Endothelial cell of umbilical vein (primary cell): Measurements from ENCODE around the gene MED27. TPM values are rescaled to one million over a fixed set of nuclear protein-coding genes. Genes with fewer than 3 reads are reported as not detected.

Source experiments
- BruUV-seq: library from RNA; stranded (reverse); fragments of 400-500 nt; replicated peaks from 2 replicates; lab custom pipeline; 2021; lab: Mats Ljungman, UMichigan
- CTCF ChIA-PET: fragments of 300-600, 350-600 bp; sonication (Branson Sonifier 250); formaldehyde crosslinking; loops from one replicate; lab custom pipeline; 2021; ENCODE audit warnings: antibody characterized with exemption, inconsistent platforms; lab: Charles Lee
- POLR2A ChIA-PET: fragments of 300-600, 350-600 bp; sonication (Branson Sonifier 250); formaldehyde crosslinking; loops from one replicate; lab custom pipeline; 2021; ENCODE audit warnings: antibody characterized with exemption, inconsistent platforms; lab: Charles Lee
- DNase-seq: peaks from one replicate; pipeline ENCODE4 v3.0.0-alpha.2; 2011; ENCODE audit warnings: low read depth, low spot score
- FAIRE-seq: peaks from 2 replicates; lab custom pipeline; 2011; peaks lifted over from hg19 to GRCh38; lab: Jason Lieb, UNC
- H2AFZ ChIP-seq: 2 replicates; pipeline ENCODE4 v1.6.0; 2012; ENCODE audit warnings: low read depth, low read length, control low read depth, inconsistent platforms
- H3K27ac ChIP-seq: 2 replicates; pipeline ENCODE4 v1.5.1; 2011; ENCODE audit warnings: low read depth, mild to moderate bottlenecking, control low read depth, low read length, moderate library complexity; ENCODE audit not compliant: insufficient read depth
- H3K27me3 ChIP-seq, 2 experiments: 2 replicates each; pipeline versions ENCODE4 v1.6.0 to v1.6.1; 2011; ENCODE audit warnings: low read length in 2 of 2, mixed read lengths in 1 of 2; ENCODE audit not compliant: control insufficient read depth in 2 of 2, insufficient read depth in 2 of 2
- H3K36me3 ChIP-seq, 2 experiments: 2 replicates in 1 of 2; 3 replicates in 1 of 2; pipeline ENCODE4 v1.5.1; 2011; ENCODE audit warnings: low read length in 2 of 2, mild to moderate bottlenecking in 1 of 2, moderate library complexity in 1 of 2; ENCODE audit not compliant: control insufficient read depth in 2 of 2, insufficient read depth in 2 of 2; ENCODE audit errors: extremely low read depth in 1 of 2
- H3K4me1 ChIP-seq: 3 replicates; pipeline ENCODE4 v1.5.1; 2011; ENCODE audit warnings: mild to moderate bottlenecking, low read length; ENCODE audit not compliant: control insufficient read depth, insufficient read depth; ENCODE audit errors: extremely low read depth
- H3K4me2 ChIP-seq: 2 replicates; pipeline ENCODE4 v1.6.1; 2011; ENCODE audit warnings: low read length, control low read depth, mixed read lengths; ENCODE audit not compliant: insufficient read depth
- H3K4me3 ChIP-seq, 3 experiments: fragments of 200-600 bp in 1 of 3; sonication (generic), shearing (Covaris generic) in 1 of 3; replicated peaks in 1 of 3; 2 replicates each; pipeline ENCODE4 v1.5.1; 2011 to 2016; ENCODE audit warnings: control low read depth in 3 of 3, low read length in 3 of 3, mild to moderate bottlenecking in 2 of 3, inconsistent platforms in 1 of 3, low read depth in 1 of 3, moderate library complexity in 1 of 3; ENCODE audit not compliant: insufficient read depth in 1 of 3
- H3K79me2 ChIP-seq: 2 replicates; pipeline ENCODE4 v1.6.0; 2012; ENCODE audit warnings: low read length, inconsistent platforms; ENCODE audit not compliant: control insufficient read depth, insufficient read depth
- H3K9ac ChIP-seq: replicated peaks from 2 replicates; pipeline ENCODE3; 2011; ENCODE audit warnings: low read length, control low read depth; ENCODE audit not compliant: insufficient read depth; ENCODE audit errors: extremely low read depth
- H3K9me1 ChIP-seq: replicated peaks from 3 replicates; pipeline ENCODE4 v1.6.0; 2011; ENCODE audit warnings: mild to moderate bottlenecking, low read length; ENCODE audit not compliant: control insufficient read depth, insufficient read depth; ENCODE audit errors: extremely low read depth
- H3K9me3 ChIP-seq: replicated peaks from 2 replicates; pipeline ENCODE4 v1.5.1; 2012; ENCODE audit warnings: low read length, inconsistent platforms; ENCODE audit not compliant: control insufficient read depth, insufficient read depth
- H4K20me1 ChIP-seq: replicated peaks from 2 replicates; pipeline ENCODE3; 2011; ENCODE audit warnings: mild to moderate bottlenecking, low read length; ENCODE audit not compliant: control insufficient read depth, insufficient read depth; ENCODE audit errors: extremely low read depth
- GATA2 ChIP-seq: IDR thresholded peaks from 2 replicates; pipeline ENCODE4 v1.7.0; 2011; ENCODE audit warnings: low read depth, mild to moderate bottlenecking, moderate library complexity, mixed read lengths, low read length; ENCODE audit not compliant: insufficient read length, insufficient read depth
- JUN ChIP-seq: IDR thresholded peaks from 2 replicates; pipeline ENCODE4 v1.6.1; 2011; ENCODE audit warnings: borderline replicate concordance, low read depth; ENCODE audit not compliant: insufficient read length, insufficient read depth
- POLR2AphosphoS5 ChIP-seq: IDR thresholded peaks from 2 replicates; pipeline ENCODE4 v1.6.1; 2012; ENCODE audit warnings: low read depth, mild to moderate bottlenecking, control low read depth, low read length, moderate library complexity; ENCODE audit not compliant: insufficient read depth
- dilution Hi-C: fragments of 300-500 bp; cut with MboI; formaldehyde crosslinking; loops from one replicate; pipeline ENCODE4 v1.15.0; 2019; ENCODE audit warnings: low sequenced_read_pairs; ENCODE audit not compliant: extremely low pct_ligation_motif_present
- intact Hi-C: fragments of 100-400 bp; cut with micrococcal nuclease; formaldehyde crosslinking; loops from one replicate; pipeline ENCODE4 v1.10.0; 2022
- polyA plus RNA-seq, 4 experiments: library from polyadenylated mRNA; depleted of rRNA in 3 of 4; stranded (reverse) in 3 of 4; unstranded in 1 of 4; fragments of >200 nt; gene quantifications; 2 replicates each; pipeline versions ENCODE4 v1.2.1 to v1.2.3, GENCODE V29; 2011 to 2012; ENCODE audit warnings: missing spikeins in 1 of 4
- total RNA-seq: library from RNA; stranded (reverse); gene quantifications from 2 replicates; pipeline ENCODE4 v1.2.3, GENCODE V29; 2021
- TF ChIP-seq, protein P1 (sequence below), 2 donors: IDR thresholded peaks; 1 replicate in 1 of 2; 2 replicates in 1 of 2; pipeline ENCODE4 v1.5.1; 2011; ENCODE audit warnings: low read length in 2 of 2, mild to moderate bottlenecking in 2 of 2, moderate library complexity in 2 of 2, control low read depth in 1 of 2, inconsistent platforms in 1 of 2, low read depth in 1 of 2; ENCODE audit not compliant: insufficient read depth in 1 of 2; ENCODE audit errors: extremely low read depth in 1 of 2

MED27 gene
- total and polyA plus RNA-seq, 2 donors (not counting 3 experiments of a cell fraction or from before 2014, with no cell fraction given), result 27.9 to 47.8 TPM

DNA sequence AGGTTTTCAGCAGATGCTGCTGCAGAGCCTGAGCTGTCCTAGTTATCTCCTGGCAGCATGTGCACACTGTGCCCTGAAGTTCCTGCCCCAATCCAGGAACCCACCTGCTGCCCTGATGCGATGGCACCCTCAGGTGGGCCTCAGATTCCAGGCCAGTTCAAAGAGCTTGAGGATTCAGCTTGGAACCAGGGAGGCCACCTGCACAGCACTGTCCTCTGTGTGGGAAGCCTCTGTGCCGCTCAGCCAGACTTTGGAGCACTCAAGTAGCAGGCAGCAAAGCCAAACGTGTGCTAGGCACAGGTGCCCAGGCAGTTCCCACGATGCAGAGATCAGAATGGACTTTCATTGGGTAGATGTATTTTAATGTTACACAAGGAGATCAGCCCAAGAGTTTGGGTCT lies 207.0 kb downstream of the MED27 start:
- intact Hi-C loops, result no loop called here
- FAIRE-seq, result no peak

DNA sequence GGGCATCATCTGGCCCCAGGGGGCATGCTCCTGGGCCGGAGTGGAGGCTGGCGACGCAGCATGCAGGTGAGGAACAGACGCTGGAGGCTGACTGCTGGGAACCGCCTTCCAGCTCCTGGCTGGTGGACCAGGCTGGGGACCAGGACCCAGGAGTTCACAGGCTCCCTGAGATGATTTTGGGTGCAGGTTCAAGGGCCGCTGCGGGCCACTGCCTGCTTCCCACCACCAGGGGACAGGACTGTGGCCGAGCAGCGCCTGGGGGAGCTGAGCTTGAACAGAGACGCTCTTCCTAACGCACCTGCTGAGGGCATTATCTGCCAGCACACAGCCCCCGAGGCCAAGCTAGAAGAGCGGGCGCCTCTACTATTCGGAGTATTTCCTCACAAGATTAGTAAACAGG lies 207.7 kb downstream of the MED27 start:
- FAIRE-seq (no peak), DNase-seq (no peak)
- H3K27me3 ChIP-seq, result no peaks in the 10 kb centered on the region
- intact Hi-C loops (no loop called here), dilution Hi-C loops (no loop called here)
- POLR2A ChIA-PET, result no interaction called here
- TF ChIP-seq, protein P1, sequence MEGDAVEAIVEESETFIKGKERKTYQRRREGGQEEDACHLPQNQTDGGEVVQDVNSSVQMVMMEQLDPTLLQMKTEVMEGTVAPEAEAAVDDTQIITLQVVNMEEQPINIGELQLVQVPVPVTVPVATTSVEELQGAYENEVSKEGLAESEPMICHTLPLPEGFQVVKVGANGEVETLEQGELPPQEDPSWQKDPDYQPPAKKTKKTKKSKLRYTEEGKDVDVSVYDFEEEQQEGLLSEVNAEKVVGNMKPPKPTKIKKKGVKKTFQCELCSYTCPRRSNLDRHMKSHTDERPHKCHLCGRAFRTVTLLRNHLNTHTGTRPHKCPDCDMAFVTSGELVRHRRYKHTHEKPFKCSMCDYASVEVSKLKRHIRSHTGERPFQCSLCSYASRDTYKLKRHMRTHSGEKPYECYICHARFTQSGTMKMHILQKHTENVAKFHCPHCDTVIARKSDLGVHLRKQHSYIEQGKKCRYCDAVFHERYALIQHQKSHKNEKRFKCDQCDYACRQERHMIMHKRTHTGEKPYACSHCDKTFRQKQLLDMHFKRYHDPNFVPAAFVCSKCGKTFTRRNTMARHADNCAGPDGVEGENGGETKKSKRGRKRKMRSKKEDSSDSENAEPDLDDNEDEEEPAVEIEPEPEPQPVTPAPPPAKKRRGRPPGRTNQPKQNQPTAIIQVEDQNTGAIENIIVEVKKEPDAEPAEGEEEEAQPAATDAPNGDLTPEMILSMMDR (IDR thresholded peaks at IDR 0.05; ENCODE audit: extremely low read depth in 1 of 2, insufficient read depth in 1 of 2, low read depth in 1 of 2, low read length in 2 of 2), result peak in 1 of 2 donors; percentile 11
- no peak for TF ChIP-seq GATA2
- H3K4me2 ChIP-seq, result no peak overlapping the region
- no peak overlapping the region for H3K4me3 ChIP-seq
- H3K9ac ChIP-seq, result no peak overlapping the region
- CTCF ChIA-PET, result no interaction called here
- no peaks in the 10 kb centered on the region for H3K9me3 ChIP-seq
- no peak overlapping the region for H2AFZ ChIP-seq
- no peaks in the 10 kb centered on the region for H4K20me1 ChIP-seq
- H3K4me1 ChIP-seq, result peaks cover 4% of the 10 kb centered on the region
- no peak overlapping the region for H3K27ac ChIP-seq
- H3K36me3 ChIP-seq, result no peaks in the 10 kb centered on the region
- no TSS peak for BruUV-seq
- H3K9me1 ChIP-seq, result no peaks in the 10 kb centered on the region
- no peaks in the 10 kb centered on the region for H3K79me2 ChIP-seq

More for the DNA sequence above, 207.0 kb downstream of the MED27 start:
- no peaks in the 10 kb centered on the region for H3K36me3 ChIP-seq
- BruUV-seq, result no TSS peak
- TF ChIP-seq GATA2 (no peak), POLR2AphosphoS5 (no peak), JUN (no peak)
- no peak for DNase-seq
- no peaks in the 10 kb centered on the region for H3K27me3 ChIP-seq
- peaks cover 4% of the 10 kb centered on the region for H3K4me1 ChIP-seq
- H3K27ac ChIP-seq, result no peak overlapping the region
- ChIA-PET POLR2A (no interaction called here), CTCF (no interaction called here)
- H3K4me2 ChIP-seq, result no peak overlapping the region
- no peak overlapping the region for H3K4me3 ChIP-seq
- no peaks in the 10 kb centered on the region for H3K79me2 ChIP-seq
- no peaks in the 10 kb centered on the region for H3K9me3 ChIP-seq
- H4K20me1 ChIP-seq, result no peaks in the 10 kb centered on the region
- no peak overlapping the region for H3K9ac ChIP-seq
- dilution Hi-C loops, result no loop called here
- no peaks in the 10 kb centered on the region for H3K9me1 ChIP-seq
- H2AFZ ChIP-seq, result no peak overlapping the region
